Peyer's patch (tissue), 4 donors: Measurements from ENCODE around the gene PTPN13. TPM values are rescaled to one million over a fixed set of nuclear protein-coding genes. Genes with fewer than 3 reads are reported as not detected.

Experiments
- DNase-seq, 3 donors: peaks; one replicate each; pipeline ENCODE4 v3.0.0-alpha.2; 2017 to 2019
- H3K27ac ChIP-seq, 4 donors: fragments of 200-600 bp; sonication (generic); one replicate each; pipeline ENCODE4 v1.5.1; 2016 to 2019
- H3K27me3 ChIP-seq, 2 donors: fragments of 200-600 bp; sonication (generic); one replicate each; pipeline ENCODE4 v1.5.1; 2019
- H3K36me3 ChIP-seq, 3 donors: fragments of 200-600 bp; sonication (generic); one replicate each; pipeline ENCODE4 v1.5.1; 2016 to 2019
- H3K4me1 ChIP-seq, 4 donors: fragments of 200-600 bp; sonication (generic); one replicate each; pipeline ENCODE4 v1.5.1; 2016 to 2019
- H3K4me3 ChIP-seq, 4 donors: fragments of 200-600 bp; sonication (generic); 1 replicate in 3 of 4; 2 replicates in 1 of 4; pipeline ENCODE4 v1.5.1; 2016 to 2019; ENCODE audit warnings: mild to moderate bottlenecking in 1 of 4
- H3K9me3 ChIP-seq, 4 donors: fragments of 200-600 bp; sonication (generic); one replicate each; pipeline ENCODE4 v1.5.1; 2016 to 2019; ENCODE audit warnings: mild to moderate bottlenecking in 1 of 4
- POLR2A ChIP-seq, 2 donors: fragments of 450-650 bp; IDR thresholded peaks; one replicate each; pipeline ENCODE4 v1.5.1; 2017; ENCODE audit warnings: antibody characterized with exemption in 2 of 2, mild to moderate bottlenecking in 2 of 2, moderate library complexity in 2 of 2
- total RNA-seq, 4 donors: library from RNA; depleted of rRNA; stranded (reverse); fragments of >200 nt; gene quantifications; one replicate each; pipeline ENCODE4 v1.1.0, GENCODE V29; 2016
- TF ChIP-seq, protein P1 (sequence below), 6 experiments: fragments of 450-650 bp in 4 of 6; fragments of 200-600 bp in 2 of 6; sonication (generic) in 1 of 6; IDR thresholded peaks; one replicate each; pipeline ENCODE4 v1.5.1; 2017 to 2019; ENCODE audit warnings: antibody characterized with exemption in 6 of 6, mild to moderate bottlenecking in 3 of 6, moderate library complexity in 1 of 6

The PTPN13 gene
- total RNA-seq, 4 donors from 2014 or later: 2.9 to 14.9 (median 8.3) TPM

DNA sequence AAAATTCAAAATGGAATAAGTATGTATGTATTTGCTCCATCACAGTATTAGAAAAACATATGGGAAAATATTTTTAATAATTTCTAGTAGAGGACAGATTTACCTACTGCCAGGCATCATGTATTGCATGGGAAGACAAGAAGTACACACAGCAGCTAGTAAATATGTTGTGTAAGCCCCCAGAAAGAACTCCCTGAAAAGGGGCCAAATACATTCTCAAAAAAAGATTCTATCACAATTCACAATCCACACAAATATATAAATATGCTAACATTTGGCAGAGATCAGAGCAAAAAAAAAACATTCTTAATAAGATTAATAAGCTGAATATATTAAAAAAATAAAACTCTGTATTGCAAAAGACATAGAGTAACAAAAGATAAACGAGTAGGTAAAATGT is 227.0 kb downstream of the PTPN13 start:
- H3K4me3 ChIP-seq: no peak overlapping the region
- H3K36me3 ChIP-seq: no peaks in the 10 kb centered on the region
- no peaks in the 10 kb centered on the region for H3K9me3 ChIP-seq
- TF ChIP-seq POLR2A (IDR thresholded peaks at IDR 0.05): no peak
- TF ChIP-seq, protein P1, sequence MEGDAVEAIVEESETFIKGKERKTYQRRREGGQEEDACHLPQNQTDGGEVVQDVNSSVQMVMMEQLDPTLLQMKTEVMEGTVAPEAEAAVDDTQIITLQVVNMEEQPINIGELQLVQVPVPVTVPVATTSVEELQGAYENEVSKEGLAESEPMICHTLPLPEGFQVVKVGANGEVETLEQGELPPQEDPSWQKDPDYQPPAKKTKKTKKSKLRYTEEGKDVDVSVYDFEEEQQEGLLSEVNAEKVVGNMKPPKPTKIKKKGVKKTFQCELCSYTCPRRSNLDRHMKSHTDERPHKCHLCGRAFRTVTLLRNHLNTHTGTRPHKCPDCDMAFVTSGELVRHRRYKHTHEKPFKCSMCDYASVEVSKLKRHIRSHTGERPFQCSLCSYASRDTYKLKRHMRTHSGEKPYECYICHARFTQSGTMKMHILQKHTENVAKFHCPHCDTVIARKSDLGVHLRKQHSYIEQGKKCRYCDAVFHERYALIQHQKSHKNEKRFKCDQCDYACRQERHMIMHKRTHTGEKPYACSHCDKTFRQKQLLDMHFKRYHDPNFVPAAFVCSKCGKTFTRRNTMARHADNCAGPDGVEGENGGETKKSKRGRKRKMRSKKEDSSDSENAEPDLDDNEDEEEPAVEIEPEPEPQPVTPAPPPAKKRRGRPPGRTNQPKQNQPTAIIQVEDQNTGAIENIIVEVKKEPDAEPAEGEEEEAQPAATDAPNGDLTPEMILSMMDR (IDR thresholded peaks at IDR 0.05): no peak
- no peaks in the 10 kb centered on the region for H3K4me1 ChIP-seq
- no peaks in the 10 kb centered on the region for H3K27me3 ChIP-seq
- no peak for DNase-seq
- H3K27ac ChIP-seq: no peak overlapping the region

DNA sequence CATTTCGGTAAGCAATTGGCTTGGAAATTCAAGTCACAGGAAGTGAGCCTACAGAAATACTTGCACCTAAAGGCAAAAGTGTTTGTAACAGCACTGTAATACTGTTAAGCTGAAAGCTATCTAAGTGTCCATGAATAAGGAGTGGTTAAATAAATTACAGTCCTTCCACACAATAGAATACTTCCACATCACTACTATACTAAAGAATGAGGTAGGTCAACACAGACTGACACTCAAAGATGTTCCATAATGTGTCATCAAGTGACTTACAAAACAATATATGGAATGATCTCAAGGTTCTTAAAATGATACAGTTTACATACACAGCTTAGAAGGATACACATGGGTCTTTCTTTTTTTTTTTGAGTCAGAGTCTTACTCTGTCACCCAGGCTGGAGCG is 228.0 kb downstream of the PTPN13 start:
- no peak for TF ChIP-seq POLR2A (IDR thresholded peaks at IDR 0.05)
- TF ChIP-seq, protein P1 (IDR thresholded peaks at IDR 0.05): no peak
- H3K27me3 ChIP-seq: no peaks in the 10 kb centered on the region
- H3K36me3 ChIP-seq: no peaks in the 10 kb centered on the region
- no peak overlapping the region for H3K27ac ChIP-seq
- DNase-seq: no peak
- H3K9me3 ChIP-seq: no peaks in the 10 kb centered on the region
- H3K4me3 ChIP-seq: no peak overlapping the region
- H3K4me1 ChIP-seq: no peaks in the 10 kb centered on the region

DNA sequence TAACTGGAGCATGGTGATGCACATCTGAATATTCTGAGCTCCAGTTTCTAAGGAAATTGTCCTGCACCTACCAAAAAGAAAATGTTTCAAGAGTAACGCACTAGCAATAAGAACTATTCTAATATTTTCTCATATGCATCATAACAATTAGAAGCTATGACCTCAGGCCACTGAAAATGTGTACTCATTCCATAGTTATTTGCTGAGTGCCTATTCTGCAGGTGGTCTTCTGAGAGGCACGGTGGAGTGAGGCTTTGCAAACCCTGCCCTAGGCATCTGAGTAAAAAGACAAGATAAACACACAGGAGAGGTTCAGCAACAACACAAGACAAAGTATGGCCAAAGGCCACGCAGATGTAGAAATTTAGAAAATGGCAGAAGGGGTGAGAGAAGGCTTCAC is 231.4 kb downstream of the PTPN13 start:
- Histone ChIP-seq H3K27me3 (no peaks in the 10 kb centered on the region), H3K4me3 (no peak overlapping the region), H3K9me3 (no peaks in the 10 kb centered on the region), H3K27ac (no peak overlapping the region), H3K36me3 (no peaks in the 10 kb centered on the region), H3K4me1 (no peaks in the 10 kb centered on the region)
- no peak for DNase-seq
- TF ChIP-seq, protein P1 (IDR thresholded peaks at IDR 0.05): no peak
- TF ChIP-seq POLR2A (IDR thresholded peaks at IDR 0.05): no peak

DNA sequence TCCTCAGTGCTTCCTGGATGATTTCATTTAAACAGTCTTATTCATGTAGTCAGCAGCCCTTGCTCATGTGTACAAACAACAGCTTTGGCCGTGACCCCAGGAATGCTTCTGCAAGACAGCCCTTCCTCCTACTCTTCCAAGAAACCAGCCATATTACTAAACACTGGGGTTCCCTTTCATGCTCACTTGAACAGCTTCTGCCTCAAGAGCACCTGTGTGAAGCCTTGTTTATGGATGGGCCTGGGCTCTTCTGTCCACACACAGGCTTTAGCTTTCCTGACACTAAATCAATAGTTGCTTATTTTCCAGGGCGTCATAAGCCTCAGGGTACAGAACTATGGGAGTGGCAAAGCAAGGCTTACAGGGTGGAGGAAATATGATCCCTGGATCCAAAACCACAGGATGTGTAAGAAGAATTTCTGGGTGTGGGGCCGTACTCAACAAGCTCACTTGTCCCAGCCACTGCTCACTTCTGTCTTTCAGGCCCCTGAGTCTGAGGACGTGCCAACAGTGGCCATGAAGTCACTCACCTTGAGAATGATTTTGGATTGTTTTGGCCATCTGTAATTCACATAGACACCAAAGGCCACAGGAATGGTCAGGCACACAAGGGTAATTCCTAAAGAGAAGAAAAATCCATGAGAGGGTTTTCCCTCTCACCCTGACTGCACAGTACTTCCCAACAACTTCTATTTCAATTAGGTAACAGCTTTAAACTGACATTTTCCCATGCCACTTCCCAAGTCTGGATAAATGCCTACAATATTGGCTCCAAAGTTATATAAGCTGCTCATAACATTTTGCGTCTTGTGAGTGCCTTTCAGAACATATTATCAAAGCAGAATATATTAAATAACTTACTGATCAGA is 237.4 kb downstream of the PTPN13 start:
- Histone ChIP-seq H3K27me3 (no peaks in the 10 kb centered on the region), H3K4me3 (no peak overlapping the region), H3K36me3 (no peaks in the 10 kb centered on the region), H3K9me3 (no peaks in the 10 kb centered on the region), H3K4me1 (no peaks in the 10 kb centered on the region), H3K27ac (no peak overlapping the region)
- TF ChIP-seq, protein P1 (IDR thresholded peaks at IDR 0.05): no peak
- TF ChIP-seq POLR2A (IDR thresholded peaks at IDR 0.05): no peak
- DNase-seq: no peak

DNA sequence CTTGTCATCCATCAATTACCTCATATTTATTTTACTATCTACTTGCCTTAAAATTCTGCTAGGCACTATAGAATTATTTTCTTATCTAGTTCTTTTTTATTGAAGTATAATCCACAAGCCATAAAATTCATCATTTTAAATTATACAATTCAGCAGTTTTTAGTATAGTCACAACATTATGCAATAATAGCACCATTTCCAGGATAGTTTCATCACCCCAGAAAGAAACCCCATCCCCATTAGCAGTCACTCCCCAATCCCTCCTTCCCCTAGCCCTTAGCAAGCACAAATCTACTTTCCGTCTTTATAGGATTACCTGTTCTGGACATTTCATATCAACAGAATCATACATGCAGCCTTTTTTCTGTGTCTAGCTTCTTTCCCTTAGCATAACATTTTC is 239.5 kb downstream of the PTPN13 start:
- DNase-seq: no peak
- no peak overlapping the region for H3K27ac ChIP-seq
- no peaks in the 10 kb centered on the region for H3K4me1 ChIP-seq
- H3K9me3 ChIP-seq: no peaks in the 10 kb centered on the region
- no peaks in the 10 kb centered on the region for H3K27me3 ChIP-seq
- no peaks in the 10 kb centered on the region for H3K36me3 ChIP-seq
- TF ChIP-seq POLR2A (IDR thresholded peaks at IDR 0.05): no peak
- TF ChIP-seq, protein P1 (IDR thresholded peaks at IDR 0.05): no peak
- H3K4me3 ChIP-seq: no peak overlapping the region
